Trophoblast cell (in vitro differentiated cells and primary cell): ENCODE results near the gene INPP1.
A peak's percentile ranks its signal among the peaks of the same experiment; 100 is the strongest.

Experiments used
- DNase-seq, 2 donors: peaks; one replicate each; pipeline ENCODE4 v3.0.0-alpha.2; 2016
- H2AFZ ChIP-seq: 2 replicates; pipeline ENCODE4 v1.6.1; 2013; ENCODE audit warnings: low read length, moderate library complexity, mild to moderate bottlenecking; ENCODE audit not compliant: insufficient read depth, poor library complexity
- H2AK5ac ChIP-seq: 2 replicates; pipeline ENCODE4 v1.6.1; 2013; ENCODE audit warnings: mild to moderate bottlenecking, low read length
- H2BK120ac ChIP-seq: 2 replicates; pipeline ENCODE4 v1.6.1; 2013; ENCODE audit warnings: low read length, mild to moderate bottlenecking, moderate library complexity; ENCODE audit not compliant: insufficient read depth, poor library complexity
- H2BK12ac ChIP-seq: 2 replicates; pipeline ENCODE4 v1.6.1; 2013; ENCODE audit warnings: mild to moderate bottlenecking, low read length, moderate library complexity
- H2BK5ac ChIP-seq: 2 replicates; pipeline ENCODE4 v1.6.1; 2013; ENCODE audit warnings: low read length, low read depth, moderate library complexity, mild to moderate bottlenecking; ENCODE audit not compliant: poor library complexity
- H3K14ac ChIP-seq: 2 replicates; pipeline ENCODE4 v1.6.1; 2013; ENCODE audit warnings: mild to moderate bottlenecking, low read length
- H3K18ac ChIP-seq: 2 replicates; pipeline ENCODE4 v1.6.1; 2013; ENCODE audit warnings: mild to moderate bottlenecking, low read length
- H3K23ac ChIP-seq: 2 replicates; pipeline ENCODE4 v1.6.1; 2013; ENCODE audit warnings: low read length
- H3K27ac ChIP-seq: 2 replicates; pipeline ENCODE4 v1.5.1; 2013; ENCODE audit warnings: low read depth, mild to moderate bottlenecking, inconsistent platforms, low read length, moderate library complexity
- H3K27me3 ChIP-seq: 2 replicates; pipeline ENCODE4 v1.6.1; 2013; ENCODE audit warnings: inconsistent platforms, mild to moderate bottlenecking, low read length, moderate library complexity; ENCODE audit not compliant: insufficient read depth
- H3K36me3 ChIP-seq, 2 experiments: 1 replicate in 1 of 2; 2 replicates in 1 of 2; pipeline ENCODE4 v1.6.1; 2013; ENCODE audit warnings: low read length in 2 of 2, mild to moderate bottlenecking in 2 of 2, moderate library complexity in 1 of 2; ENCODE audit not compliant: insufficient read depth in 2 of 2, control insufficient read depth in 1 of 2
- H3K4ac ChIP-seq: 2 replicates; pipeline ENCODE4 v1.6.1; 2013; ENCODE audit warnings: low read depth, mild to moderate bottlenecking, low read length, moderate library complexity
- H3K4me1 ChIP-seq, 2 experiments: 1 replicate in 1 of 2; 2 replicates in 1 of 2; pipeline ENCODE4 v1.6.1; 2013; ENCODE audit warnings: low read length in 2 of 2, mild to moderate bottlenecking in 2 of 2, moderate library complexity in 1 of 2; ENCODE audit not compliant: insufficient read depth in 2 of 2, control insufficient read depth in 1 of 2
- H3K4me2 ChIP-seq: 2 replicates; pipeline ENCODE4 v1.6.1; 2013; ENCODE audit warnings: inconsistent platforms, mild to moderate bottlenecking, low read length, moderate library complexity
- H3K4me3 ChIP-seq: 2 replicates; pipeline ENCODE4 v1.5.1; 2013; ENCODE audit warnings: mild to moderate bottlenecking, low read depth, low read length, inconsistent platforms
- H3K79me1 ChIP-seq: one replicate; pipeline ENCODE4 v1.6.1; 2013; ENCODE audit warnings: low read length
- H3K79me2 ChIP-seq: 2 replicates; pipeline ENCODE4 v1.6.1; 2013; ENCODE audit warnings: low read length, mild to moderate bottlenecking; ENCODE audit not compliant: control insufficient read depth, insufficient read depth, poor library complexity
- H3K9ac ChIP-seq: 2 replicates; pipeline ENCODE4 v1.6.1; 2013; ENCODE audit warnings: mild to moderate bottlenecking, low read length
- H3K9me3 ChIP-seq: 2 replicates; pipeline ENCODE4 v1.6.1; 2013; ENCODE audit warnings: low read depth, mild to moderate bottlenecking, control low read depth, inconsistent platforms, low read length; ENCODE audit not compliant: insufficient read depth
- H4K12ac ChIP-seq: 2 replicates; pipeline ENCODE4 v1.6.1; 2013; ENCODE audit warnings: low read depth, mild to moderate bottlenecking, low read length, moderate library complexity
- H4K8ac ChIP-seq: 2 replicates; pipeline ENCODE4 v1.6.1; 2013; ENCODE audit warnings: low read depth, mild to moderate bottlenecking, low read length, moderate library complexity
- H4K91ac ChIP-seq: one replicate; pipeline ENCODE4 v1.6.1; 2013; ENCODE audit warnings: low read depth, mild to moderate bottlenecking, low read length, moderate library complexity
- WGBS: extraction: QIAGEN DNeasy Blood & Tissue Kit; methylation state at CpG from one replicate; pipeline ENCODE4 v1.1.7; 2013; ENCODE audit warnings: missing lambda C conversion rate; ENCODE audit not compliant: insufficient read length, insufficient coverage; ENCODE audit errors: extremely low coverage; 5-methylcytosine and 5-hydroxymethylcytosine counted together

The INPP1 gene

DNA sequence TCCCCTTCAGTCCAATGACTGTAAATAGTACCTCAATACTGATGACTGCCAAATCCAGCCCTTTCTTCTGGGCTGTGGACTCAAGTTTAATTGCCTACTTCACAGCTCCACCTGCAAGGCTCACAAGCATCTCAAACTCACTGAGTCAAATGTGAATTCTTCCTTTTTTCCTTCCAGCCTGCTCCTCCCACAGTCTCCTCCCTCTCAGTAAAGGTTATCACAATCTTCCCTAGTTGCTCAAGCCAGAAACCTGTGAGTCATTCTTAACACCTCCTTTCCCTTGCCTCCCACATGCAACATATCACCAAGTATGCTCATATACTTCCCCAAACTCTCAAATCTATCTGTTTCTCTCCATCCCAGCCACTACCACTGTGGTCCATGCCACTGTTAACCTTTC, 61.1 kb downstream of the INPP1 start:
- H2AFZ ChIP-seq = no peak overlapping the region
- H3K79me1 ChIP-seq = no peaks in the 10 kb centered on the region
- H2BK5ac ChIP-seq = no peak overlapping the region
- H4K91ac ChIP-seq = no peak overlapping the region
- no peak overlapping the region for H3K18ac ChIP-seq
- no peak overlapping the region for H3K4ac ChIP-seq
- no peak overlapping the region for H4K8ac ChIP-seq
- no peak overlapping the region for H3K14ac ChIP-seq
- H3K9ac ChIP-seq = no peak overlapping the region
- H4K12ac ChIP-seq = no peak overlapping the region
- H3K79me2 ChIP-seq = peaks cover 2% of the 10 kb centered on the region
- peaks cover 0 to 2% of the 10 kb centered on the region in 2 experiments for H3K4me1 ChIP-seq
- H3K36me3 ChIP-seq = no peaks in the 10 kb centered on the region
- H3K23ac ChIP-seq = no peak overlapping the region
- peak; percentile 40 to 68 for DNase-seq
- no peak overlapping the region for H3K4me3 ChIP-seq
- no peak overlapping the region for H3K27ac ChIP-seq
- H2BK120ac ChIP-seq = no peak overlapping the region
- no peak overlapping the region for H2BK12ac ChIP-seq
- H3K9me3 ChIP-seq = no peaks in the 10 kb centered on the region
- no peak overlapping the region for H2AK5ac ChIP-seq
- no peak overlapping the region for H3K4me2 ChIP-seq
- H3K27me3 ChIP-seq = peaks cover 21% of the 10 kb centered on the region

DNA sequence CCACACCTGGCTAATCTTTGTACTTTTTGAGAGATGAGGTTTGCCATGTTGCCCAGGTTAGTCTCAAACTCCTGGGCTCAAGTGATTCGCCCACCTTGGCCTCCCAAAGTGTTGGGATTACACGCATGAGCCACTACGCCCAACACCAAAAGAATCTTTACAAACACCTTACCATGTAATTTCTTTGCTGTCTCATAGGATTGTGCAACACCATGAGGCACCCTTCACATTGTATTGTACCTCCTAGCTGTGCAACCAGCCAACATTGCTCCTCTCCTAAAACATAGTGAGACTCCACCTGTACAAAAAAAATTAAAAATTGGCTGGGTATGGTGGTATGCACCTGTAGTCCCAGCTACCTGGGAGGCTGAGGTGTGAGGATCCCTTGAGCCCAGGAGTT, 61.7 kb downstream of the INPP1 start:
- H3K9ac ChIP-seq = no peak overlapping the region
- no peak overlapping the region for H4K91ac ChIP-seq
- H2AK5ac ChIP-seq = no peak overlapping the region
- H3K79me2 ChIP-seq = peaks cover 2% of the 10 kb centered on the region
- no peak overlapping the region for H3K4ac ChIP-seq
- no peaks in the 10 kb centered on the region for H3K36me3 ChIP-seq
- no peaks in the 10 kb centered on the region for H3K9me3 ChIP-seq
- H3K27me3 ChIP-seq = peaks cover 21% of the 10 kb centered on the region
- H2BK12ac ChIP-seq = no peak overlapping the region
- no peak overlapping the region for H2BK5ac ChIP-seq
- no peak overlapping the region for H3K4me3 ChIP-seq
- no peak overlapping the region for H3K27ac ChIP-seq
- no CpG with 5 or more reads among the region's 3 CpGs for WGBS
- H4K12ac ChIP-seq = no peak overlapping the region
- H3K23ac ChIP-seq = no peak overlapping the region
- H2BK120ac ChIP-seq = no peak overlapping the region
- H2AFZ ChIP-seq = no peak overlapping the region
- peaks cover 0 to 2% of the 10 kb centered on the region in 2 experiments for H3K4me1 ChIP-seq
- no peak overlapping the region for H4K8ac ChIP-seq
- H3K18ac ChIP-seq = no peak overlapping the region
- peak in 1 of 2 donors; percentile 32 for DNase-seq
- H3K79me1 ChIP-seq = no peaks in the 10 kb centered on the region
- no peak overlapping the region for H3K4me2 ChIP-seq
- no peak overlapping the region for H3K14ac ChIP-seq

DNA sequence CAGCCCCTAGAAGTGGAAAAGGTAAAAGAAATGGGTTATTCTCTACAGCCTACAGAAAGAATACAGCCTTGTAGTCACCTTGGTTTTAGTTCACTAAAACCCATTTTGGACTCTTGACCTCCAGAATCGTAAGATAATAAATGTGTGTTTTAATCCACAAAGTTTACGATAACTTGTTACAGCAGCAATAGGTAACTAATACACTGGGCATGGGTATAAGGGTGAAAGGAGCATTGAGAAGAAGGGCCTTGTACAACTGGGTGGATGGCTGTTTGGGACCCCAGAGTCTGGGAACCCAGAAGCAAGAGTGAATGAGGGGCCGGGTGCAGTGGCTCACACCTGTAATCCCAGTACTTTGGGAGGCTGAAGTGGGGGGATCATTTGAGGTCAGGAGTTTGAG, 62.6 kb downstream of the INPP1 start:
- H2BK12ac ChIP-seq = no peak overlapping the region
- H3K4ac ChIP-seq = no peak overlapping the region
- H3K27ac ChIP-seq = no peak overlapping the region
- no peak overlapping the region for H3K4me2 ChIP-seq
- DNase-seq = no peak
- H3K18ac ChIP-seq = no peak overlapping the region
- no peak overlapping the region for H2BK5ac ChIP-seq
- H2AK5ac ChIP-seq = no peak overlapping the region
- no peak overlapping the region for H4K12ac ChIP-seq
- H3K9ac ChIP-seq = no peak overlapping the region
- no peaks in the 10 kb centered on the region for H3K36me3 ChIP-seq
- no peak overlapping the region for H4K91ac ChIP-seq
- peaks cover 21% of the 10 kb centered on the region for H3K27me3 ChIP-seq
- H3K79me2 ChIP-seq = peaks cover 2% of the 10 kb centered on the region
- H3K4me3 ChIP-seq = no peak overlapping the region
- H2AFZ ChIP-seq = no peak overlapping the region
- H2BK120ac ChIP-seq = no peak overlapping the region
- peaks cover 0 to 2% of the 10 kb centered on the region in 2 experiments for H3K4me1 ChIP-seq
- H3K23ac ChIP-seq = no peak overlapping the region
- H3K79me1 ChIP-seq = no peaks in the 10 kb centered on the region
- H4K8ac ChIP-seq = no peak overlapping the region
- WGBS = no CpG with 5 or more reads among the region's 3 CpGs
- H3K14ac ChIP-seq = no peak overlapping the region
- no peaks in the 10 kb centered on the region for H3K9me3 ChIP-seq

DNA sequence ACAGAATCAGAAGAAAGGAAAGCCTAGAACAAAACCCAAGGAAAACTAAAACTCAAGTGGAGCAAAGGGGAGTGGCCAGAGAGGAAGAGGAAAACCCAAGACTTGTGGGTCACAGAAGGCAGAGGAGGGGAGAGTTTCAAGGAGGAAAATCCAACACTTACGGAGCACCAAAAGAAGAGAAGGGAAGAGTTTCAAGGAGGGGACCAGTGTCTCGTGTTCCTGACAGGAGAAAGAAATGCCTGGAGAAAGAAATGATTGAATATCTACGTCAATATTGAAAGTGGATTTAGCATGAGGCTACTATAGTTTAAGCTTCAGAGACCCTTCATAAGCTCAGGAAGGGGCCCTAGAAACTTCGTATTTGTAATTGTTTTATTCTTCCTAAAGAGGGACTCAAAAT, 63.4 kb downstream of the INPP1 start:
- H3K9me3 ChIP-seq = no peaks in the 10 kb centered on the region
- no CpG with 5 or more reads among the region's 4 CpGs for WGBS
- H3K79me1 ChIP-seq = no peaks in the 10 kb centered on the region
- H3K4ac ChIP-seq = no peak overlapping the region
- H3K79me2 ChIP-seq = peaks cover 2% of the 10 kb centered on the region
- no peak overlapping the region for H3K27ac ChIP-seq
- H3K4me1 ChIP-seq = peaks cover 0 to 2% of the 10 kb centered on the region in 2 experiments
- no peak overlapping the region for H2AFZ ChIP-seq
- H2BK5ac ChIP-seq = no peak overlapping the region
- no peak overlapping the region for H3K14ac ChIP-seq
- no peak overlapping the region for H3K23ac ChIP-seq
- H2BK120ac ChIP-seq = no peak overlapping the region
- H2AK5ac ChIP-seq = no peak overlapping the region
- H3K27me3 ChIP-seq = peaks cover 21% of the 10 kb centered on the region
- H4K91ac ChIP-seq = no peak overlapping the region
- H3K18ac ChIP-seq = no peak overlapping the region
- no peak overlapping the region for H3K4me3 ChIP-seq
- H3K36me3 ChIP-seq = no peaks in the 10 kb centered on the region
- no peak overlapping the region for H3K4me2 ChIP-seq
- H2BK12ac ChIP-seq = no peak overlapping the region
- H4K8ac ChIP-seq = no peak overlapping the region
- H4K12ac ChIP-seq = no peak overlapping the region
- H3K9ac ChIP-seq = no peak overlapping the region
- DNase-seq = no peak
